ENCODE results near the gene IDH3B. TPM values are rescaled to one million over a fixed set of nuclear protein-coding genes. Genes with fewer than 3 reads are reported as not detected.
A peak's percentile ranks its signal among the peaks of the same experiment; 100 is the strongest.
"Not testable (repeated sequence)": the region's sequence is repeated elsewhere in the genome, so short reads cannot be mapped to it uniquely, and the experiment has no call there.

The IDH3B gene
- total RNA-seq, 1 donor from 2014 or later, result 81.7 TPM

DNA sequence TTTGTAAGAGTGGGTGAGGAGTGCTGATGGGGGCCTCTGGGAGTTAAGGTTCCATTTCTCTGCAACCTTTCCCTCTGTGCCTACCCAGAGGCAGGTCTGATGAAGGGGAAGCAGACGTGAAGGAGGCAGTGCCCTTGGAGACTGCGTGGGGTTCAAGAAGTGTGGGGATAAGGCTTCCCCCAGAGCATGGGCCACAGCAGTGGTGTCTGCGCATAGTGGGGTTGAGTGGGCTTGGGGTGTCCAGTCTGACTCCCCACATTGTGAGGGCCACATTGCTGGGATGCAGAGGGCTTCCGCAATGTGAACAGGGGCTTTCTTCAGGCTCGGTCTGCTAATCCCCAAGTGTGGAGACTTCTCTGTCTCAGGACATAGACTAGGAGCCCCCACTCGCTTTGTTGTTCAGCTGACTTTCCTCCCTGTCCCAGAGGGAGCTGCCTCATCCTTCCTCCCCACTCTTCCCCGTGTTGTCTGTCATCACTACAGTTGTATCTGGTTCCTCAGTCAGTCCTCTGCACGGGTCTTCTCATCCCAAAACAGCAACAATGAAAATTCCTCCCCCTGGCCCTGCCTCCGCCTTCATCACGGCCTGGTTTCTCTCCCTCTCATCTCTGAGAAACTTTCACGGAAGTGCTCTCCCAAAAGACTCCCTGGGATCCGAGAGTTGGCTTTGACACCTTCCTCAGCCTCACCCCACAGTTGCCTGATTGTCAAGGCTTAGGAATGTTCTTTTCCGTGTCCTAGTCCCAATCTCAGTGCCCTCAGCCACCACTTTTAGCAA, 31.4 kb upstream of the IDH3B start:
- no peak for DNase-seq (ENCODE audit: extremely low read depth, low read depth, low spot score)

DNA sequence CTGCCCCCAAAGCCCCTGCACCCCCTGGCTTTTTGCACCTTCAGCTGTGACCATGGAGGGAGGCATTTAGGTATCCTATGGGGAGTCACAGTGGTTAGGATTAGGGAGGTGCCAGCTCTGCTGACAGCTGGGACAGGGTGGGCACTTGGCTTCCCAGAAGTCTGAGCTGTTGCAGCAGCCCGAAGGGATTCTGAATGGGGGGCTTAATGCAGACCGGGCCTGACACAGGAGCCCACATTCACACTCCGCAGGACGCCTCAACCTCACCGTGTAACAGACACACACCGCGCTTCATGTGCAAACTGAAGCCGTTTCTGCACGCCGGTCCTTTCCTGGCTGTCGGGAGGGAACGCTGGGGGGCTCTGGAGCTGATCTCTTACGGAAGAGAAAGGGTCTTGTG, 30.5 kb upstream of the IDH3B start:
- no peak for DNase-seq (ENCODE audit: extremely low read depth, low read depth, low spot score)

DNA sequence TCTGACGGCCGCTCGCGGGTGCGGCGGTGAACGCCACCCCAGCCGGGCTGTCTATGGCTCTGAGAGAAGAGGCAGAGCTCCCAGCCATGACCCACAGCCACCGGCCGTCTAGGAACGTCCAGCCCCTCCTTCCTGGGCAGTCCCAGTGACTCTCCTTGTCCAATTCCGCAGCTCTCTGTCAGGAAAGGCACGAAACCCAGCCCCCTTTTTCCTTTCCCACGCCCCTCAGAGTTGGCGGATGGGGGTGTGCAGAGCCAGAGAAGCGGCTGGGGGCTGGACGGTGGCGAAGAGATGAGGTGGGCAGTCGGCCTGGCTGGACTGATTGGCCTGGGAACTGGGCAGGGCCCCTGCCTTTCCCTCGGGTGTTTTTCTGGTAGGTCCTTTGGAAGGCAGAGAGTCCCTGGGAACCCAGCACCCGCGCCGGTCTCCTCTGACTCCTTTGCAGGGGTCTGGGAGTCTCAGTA, 30.0 kb upstream of the IDH3B start:
- DNase-seq (ENCODE audit: extremely low read depth, low read depth, low spot score), result no peak

DNA sequence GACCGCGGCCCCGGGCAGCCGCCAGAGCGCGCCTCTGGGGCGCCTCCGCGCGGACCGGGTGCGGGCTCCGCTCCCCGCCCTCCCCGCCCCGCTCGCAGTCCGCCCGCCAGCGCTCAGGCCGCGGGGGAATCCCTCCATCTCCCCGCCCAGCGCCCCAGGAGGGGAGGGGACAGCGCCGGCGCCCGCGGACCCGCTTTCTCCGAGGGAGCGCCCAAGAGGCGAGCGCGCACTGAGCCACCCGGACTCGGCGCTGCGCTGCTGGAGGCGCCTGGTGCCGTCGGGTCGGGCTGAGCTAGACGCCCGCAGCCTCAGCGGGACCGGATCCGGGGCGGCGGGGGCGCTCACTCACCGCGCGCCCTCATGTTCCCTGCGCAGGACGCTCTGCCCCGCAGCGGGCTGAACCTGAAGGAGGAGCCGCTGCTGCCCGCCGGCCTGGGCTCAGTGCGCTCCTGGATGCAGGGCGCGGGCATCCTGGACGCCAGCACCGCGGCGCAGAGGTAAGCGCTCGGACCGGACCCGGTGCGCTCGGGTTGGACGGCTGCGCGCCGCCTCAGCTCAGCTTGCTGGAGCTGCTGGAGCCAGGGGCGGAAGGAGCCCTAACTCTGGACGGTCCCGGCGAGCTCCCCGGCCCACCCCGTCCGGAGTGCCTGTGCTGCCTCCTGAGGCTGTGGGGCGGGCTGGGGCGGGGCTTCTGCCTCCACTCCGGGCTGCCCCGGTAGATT, 29.4 kb upstream of the IDH3B start:
- DNase-seq (ENCODE audit: extremely low read depth, low read depth, low spot score), result no peak

DNA sequence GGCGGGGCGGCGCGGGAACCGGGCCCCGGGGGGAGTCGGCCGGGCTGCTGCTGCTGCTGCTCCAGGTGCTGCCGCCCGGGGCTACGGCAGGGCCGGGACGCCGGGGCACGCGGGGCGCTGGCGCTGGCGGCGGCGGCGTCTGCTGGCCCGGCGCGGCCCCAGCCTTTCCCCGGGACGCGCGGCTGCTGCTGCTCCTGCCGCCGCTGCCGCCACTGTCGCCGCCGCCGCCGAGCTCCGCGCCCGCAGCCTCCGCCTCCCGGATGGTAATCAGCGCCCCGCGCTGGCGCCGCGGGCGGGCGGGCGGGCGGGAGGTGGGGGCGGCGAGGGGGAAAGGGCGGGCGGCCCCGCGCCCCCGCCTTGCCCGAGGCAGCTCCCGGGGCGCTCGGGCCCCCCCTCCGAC, 28.9 kb upstream of the IDH3B start:
- DNase-seq (ENCODE audit: extremely low read depth, low read depth, low spot score), result no peak

DNA sequence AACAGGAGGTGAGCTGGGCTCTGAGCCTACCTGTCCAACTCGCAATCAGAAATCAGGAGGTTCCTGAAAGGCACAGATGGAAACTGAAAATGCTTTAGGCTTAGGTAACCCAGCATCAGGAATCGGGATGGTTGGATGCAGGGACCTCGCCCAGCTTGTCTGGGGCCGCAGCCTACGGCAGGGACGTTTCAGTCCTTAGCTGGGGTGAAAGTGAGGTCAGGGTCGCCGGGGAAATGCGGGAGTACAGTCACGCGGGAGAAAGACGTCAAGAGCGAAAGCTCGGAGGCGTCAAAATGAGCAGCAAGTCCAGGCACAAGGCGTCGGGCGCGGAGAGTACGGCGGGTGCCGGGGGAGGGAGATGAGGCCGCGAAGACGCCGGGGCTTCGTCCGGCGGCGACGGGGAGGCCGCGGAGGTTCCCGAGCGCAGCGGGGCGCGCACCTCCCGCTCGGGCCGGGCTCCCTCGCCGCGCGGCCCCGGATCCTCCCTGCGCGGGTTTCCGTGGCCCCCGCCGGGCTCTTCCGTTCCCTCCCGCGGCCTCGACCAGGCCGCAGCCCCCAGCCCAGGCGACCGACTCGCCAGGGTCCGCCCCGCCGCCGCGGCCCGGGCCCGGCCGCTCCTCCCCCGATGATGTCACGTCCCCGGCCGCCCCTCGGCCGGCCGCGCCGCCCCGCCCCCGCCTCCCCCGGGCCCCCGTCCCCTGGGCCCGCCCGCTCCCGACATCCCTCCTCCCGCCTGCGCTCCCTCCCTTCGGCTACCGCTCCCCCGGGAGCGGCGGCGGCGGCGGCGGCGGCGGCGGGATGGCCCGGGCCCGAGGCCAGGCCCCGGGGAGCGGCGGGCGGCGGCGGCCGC, 28.2 kb upstream of the IDH3B start, which contains the start of gene EBF4:
Gene EBF4, plus strand, starts transcription at position 745 of the 850 bp plus-strand sequence. CDS start 866 bp downstream, outside the sequence.
- DNase-seq (ENCODE audit: extremely low read depth, low read depth, low spot score), result no peak

DNA sequence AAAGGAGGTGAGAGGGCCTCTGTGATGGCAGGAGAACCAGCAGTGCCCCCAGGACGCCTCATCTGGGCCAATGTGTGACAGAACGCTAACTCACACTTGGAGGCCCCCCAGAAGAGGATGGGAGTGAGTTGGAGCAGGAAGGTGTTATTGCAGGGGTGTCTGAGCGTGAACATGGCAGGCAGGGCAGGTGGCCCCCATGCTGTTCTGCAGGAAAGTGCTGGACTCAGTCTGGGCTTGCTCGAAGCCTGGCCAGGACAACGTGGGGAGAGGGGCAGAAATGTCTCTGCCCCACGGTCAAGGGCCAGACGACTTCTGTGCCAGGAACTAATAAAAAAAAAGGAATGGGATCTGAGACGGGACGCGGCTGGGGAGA, 27.6 kb upstream of the IDH3B start:
- DNase-seq (ENCODE audit: extremely low read depth, low read depth, low spot score), result no peak

DNA sequence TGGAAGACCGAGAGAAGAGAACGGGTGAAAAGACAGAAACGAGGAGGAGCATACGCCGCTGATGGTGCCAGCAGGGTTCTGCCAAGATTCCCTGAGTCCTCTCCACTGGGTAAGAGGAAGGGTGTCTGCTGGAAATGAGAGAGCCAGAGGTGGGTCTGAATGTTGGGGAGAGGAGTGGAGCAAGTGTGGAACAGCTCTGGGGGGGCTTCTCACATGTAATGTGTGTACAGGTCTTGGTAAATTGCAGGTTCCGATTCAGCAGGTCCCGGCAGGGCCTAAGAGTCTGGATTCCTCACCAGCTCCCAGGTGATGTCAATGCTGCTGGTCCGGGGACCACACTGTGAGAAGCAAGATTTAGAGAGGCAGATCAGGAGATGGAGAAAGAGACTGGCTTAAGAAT, 27.1 kb upstream of the IDH3B start:
- no peak for DNase-seq (ENCODE audit: extremely low read depth, low read depth, low spot score)

DNA sequence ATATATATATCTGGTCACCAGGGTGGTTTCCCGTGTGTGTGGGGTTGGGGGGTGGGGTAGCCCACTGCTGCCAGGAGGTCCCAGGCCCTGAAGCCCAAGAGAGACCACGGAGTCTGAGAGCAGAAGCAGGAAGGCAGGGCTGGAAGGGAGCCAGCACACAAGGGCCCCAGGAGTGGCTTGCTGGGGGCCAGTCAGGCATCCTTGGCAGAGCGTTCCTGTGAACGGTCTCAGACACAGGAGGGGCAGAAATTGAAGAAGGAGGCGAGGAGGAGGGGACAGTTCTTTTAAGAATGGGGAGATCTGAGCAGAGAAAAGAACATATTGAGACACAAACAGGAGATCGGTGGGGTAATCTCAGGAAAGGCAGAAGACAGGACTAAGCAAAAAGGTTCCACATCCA, 26.7 kb upstream of the IDH3B start:
- DNase-seq (ENCODE audit: extremely low read depth, low read depth, low spot score), result no peak

DNA sequence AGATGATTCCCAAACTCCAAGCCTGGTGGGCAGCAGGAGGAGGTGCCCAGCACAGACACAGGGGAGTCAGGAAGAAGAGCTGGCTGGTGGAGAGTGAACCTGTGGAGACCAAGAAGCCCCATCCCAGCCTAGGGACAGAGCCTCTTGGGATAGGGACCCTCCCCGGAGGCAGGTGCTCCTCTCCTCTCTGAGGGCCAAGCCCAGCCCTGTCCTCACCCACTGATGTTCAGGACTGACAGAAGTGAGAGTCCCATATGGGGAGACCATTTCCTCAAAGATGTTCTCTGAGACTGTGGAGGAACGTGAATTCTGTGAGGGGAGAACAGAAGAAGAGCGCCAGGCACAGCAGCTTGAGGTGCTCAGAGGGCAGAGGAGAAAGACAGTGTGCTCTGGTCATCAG, 26.2 kb upstream of the IDH3B start:
- DNase-seq (ENCODE audit: extremely low read depth, low read depth, low spot score), result no peak

DNA sequence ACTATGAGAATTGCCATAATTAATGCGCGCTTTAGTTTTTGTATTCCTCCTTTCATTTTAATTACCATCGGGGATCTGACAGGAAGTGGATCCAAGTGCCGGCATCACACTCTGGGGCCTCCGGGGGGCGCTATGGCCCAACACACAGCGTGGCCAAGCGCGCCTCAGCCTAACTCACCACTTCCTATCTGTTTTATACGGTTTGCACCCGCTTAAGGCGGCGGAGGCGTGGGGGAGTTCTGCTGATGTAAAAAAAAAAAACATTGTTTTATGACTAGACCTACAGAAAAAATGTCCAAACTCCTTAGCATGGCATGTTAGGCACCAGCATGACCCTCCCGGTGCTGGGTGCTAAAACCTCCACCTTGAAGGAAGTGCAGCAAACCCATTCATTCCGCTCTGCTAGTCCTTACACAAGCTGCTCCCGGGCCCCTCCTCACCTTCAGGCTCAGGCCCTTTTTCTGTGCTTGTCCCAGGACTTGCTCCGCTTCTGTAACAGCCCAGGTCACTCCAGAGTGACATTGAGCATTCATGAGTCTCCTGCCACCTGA, 24.1 kb upstream of the IDH3B start:
- DNase-seq (ENCODE audit: extremely low read depth, low read depth, low spot score), result peak; percentile 4

DNA sequence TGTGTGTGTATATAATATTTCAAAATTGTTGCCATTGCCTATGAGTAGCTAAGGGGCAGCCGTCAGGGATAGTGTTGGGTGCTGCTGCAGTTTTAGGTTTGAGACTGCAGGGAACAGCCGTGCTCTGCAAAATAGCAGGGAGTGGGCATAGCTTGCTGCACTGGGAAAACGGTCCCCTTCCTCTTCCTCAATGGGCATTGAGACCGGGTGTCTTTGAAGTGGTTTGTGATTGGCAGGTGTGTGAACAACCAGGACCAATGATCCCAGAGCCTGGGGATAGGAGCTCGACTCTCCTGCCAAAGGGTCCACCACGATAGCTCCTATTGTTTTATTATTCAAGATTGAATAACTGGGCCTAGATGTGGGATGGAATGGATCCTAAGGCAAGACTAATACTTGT, 23.5 kb upstream of the IDH3B start:
- DNase-seq (ENCODE audit: extremely low read depth, low read depth, low spot score), result no peak

DNA sequence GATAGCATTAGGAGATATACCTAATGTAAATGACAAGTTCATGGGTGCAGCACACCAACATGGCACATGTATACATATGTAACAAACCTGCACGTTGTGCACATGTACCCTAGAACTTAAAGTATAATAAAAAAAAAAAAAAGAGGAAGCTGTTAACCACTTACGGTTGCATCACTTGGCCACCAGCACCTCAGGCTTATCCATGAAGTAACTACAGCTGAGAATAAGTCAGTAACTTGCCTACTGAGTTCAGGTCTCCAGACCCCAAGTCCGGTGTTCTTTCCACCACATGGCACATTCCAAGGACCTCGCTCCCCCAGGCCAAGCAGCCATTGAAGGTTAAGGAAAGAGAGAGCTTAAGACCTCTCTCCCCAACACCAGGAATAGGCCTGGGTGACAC, 20.8 kb upstream of the IDH3B start:
- DNase-seq (ENCODE audit: extremely low read depth, low read depth, low spot score), result not testable (repeated sequence)

DNA sequence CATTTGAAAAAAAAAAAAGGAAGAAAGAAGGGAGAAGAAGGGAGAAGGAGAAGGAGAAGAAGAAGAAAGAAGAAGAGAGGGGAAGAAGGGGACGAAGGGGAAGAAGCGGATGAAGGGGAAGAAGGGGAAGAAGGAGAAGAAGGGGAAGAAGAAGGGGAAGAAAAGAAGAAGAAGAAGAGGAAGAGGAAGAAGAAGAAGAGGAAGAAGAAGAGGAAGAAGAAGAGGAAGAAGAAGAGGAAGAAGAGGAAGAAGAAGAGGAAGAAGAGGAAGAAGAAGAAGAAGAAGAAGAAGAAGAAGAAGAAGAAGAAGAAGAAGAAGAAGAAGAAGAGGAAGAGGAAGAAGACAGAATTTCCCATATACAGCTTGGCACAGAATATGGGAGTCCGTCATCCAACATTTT, 18.0 kb upstream of the IDH3B start:
- DNase-seq (ENCODE audit: extremely low read depth, low read depth, low spot score), result not testable (repeated sequence)

DNA sequence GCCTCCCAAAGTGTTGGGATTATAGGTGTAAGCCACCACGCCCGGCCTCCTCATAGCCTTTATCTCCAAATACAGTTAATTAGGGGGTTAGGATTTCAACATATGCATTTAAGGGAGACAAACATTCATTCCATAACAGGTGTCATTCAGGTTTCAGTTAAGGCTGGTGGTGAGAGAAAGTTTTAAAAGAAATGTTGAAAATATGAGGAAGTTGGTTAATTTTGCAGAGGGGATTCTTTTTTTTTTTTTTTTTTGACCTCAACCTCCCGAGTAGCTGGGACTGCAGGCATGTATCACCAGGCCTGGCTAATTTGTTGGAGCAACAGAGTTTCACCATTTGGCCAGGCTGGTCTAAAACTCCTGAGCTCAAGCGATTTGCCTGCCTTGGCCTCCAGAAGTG, 16.0 kb upstream of the IDH3B start:
- no peak for DNase-seq (ENCODE audit: extremely low read depth, low read depth, low spot score)

DNA sequence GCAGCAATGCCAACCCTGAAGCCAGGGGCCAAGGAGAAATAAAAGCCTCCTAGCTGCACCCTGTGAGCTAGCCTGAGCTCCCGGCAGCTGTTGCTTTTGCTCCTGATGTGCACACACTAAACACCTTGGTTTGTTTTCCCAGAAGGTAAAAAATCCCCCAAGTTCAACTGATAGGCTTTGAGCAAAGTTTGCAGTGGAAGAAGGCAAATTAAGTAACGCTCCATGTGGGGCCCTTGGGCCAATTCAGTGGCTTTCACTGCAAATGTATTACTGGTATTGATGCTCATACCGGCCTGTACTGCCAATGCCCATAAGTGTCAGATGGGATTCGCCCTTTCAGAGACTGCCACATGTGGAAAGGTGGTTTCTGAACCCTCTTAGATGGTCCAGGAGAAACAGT, 9.4 kb upstream of the IDH3B start:
- no peak for DNase-seq (ENCODE audit: extremely low read depth, low read depth, low spot score)

DNA sequence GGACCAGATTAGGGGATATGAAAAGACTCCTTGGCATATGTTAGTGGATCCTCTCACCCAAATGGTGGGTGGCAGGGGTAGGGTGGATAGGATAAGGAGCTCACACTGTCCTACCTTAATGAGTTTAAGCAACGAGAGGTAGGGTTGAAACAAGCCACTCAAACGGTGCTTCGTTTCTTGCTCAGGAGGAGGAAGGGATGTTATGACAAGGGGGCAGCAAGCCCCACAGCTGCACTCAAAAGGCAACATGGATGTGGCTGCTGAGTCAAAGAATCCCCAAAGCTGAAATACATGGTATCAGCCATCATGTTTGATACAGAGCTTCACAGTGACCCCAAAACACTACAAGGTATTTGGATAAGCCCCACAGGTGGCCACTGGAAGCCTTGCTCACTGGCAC, 8.4 kb upstream of the IDH3B start:
- no peak for DNase-seq (ENCODE audit: extremely low read depth, low read depth, low spot score)

DNA sequence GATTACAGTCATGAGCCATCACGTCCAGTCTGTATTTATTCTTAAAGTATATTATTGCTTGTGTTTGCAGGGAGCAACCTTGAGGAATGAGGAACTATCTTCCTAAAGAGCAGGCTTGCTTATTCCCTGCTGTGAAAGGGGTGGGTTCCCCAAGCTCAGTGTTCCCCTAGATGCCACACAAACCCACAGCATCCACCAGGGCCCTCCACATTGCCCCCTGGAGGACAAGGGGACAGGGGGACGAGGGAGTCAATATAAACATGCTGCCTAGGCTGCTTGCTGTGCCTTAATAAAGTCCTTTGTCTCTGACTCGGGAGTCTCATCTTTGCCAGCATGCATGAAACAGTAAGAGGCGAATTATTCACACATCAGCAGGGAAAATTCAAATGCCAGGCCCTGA, 8.0 kb upstream of the IDH3B start:
- DNase-seq (ENCODE audit: extremely low read depth, low read depth, low spot score), result no peak

DNA sequence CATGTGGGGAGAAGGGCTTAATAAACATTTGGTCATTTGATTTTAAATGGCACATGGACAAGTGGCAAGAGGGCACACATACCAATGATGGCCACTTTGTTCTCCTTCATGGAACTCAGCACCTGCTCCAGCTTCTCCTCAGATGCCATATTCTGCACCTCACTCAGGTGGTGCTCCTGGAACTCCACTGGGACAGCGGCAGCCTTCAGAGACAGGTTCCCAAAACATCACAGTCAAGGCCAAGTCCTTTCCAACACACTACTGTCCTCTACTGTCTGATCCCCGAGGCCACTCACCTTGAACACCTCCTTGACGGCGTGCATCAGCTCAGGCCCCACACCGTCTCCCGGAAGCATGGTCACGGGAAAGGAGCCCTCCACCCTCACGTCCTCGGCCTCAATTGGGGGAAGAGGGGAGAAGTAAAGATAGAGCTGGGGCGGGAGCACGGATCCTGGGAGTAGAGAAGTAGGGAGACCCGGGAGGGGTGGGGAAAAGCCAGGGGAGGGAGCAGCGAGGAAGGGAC, 591 bp downstream of the IDH3B start:
- no peak for DNase-seq (ENCODE audit: extremely low read depth, low read depth, low spot score)

DNA sequence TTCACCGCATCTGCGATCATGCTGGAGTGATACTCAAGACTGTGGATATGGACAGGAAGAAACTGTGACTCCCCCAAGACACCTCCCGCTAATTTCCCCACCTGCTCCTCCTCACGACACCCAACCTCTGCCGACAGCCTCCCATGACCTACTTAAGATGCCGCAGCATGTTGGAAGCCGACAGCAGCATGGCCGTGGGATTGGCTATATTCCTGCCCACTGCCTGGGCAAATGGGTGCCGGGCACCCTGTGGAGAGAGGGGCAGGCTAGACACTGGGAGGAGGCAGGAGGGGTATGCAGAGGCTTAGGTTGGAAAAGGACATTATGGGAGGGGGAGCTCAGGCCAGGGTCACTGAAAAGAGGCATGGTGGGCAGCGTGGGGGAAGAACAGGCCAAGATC, 4.5 kb downstream of the IDH3B start:
- no peak for DNase-seq (ENCODE audit: extremely low read depth, low read depth, low spot score)

Measured in glomerular endothelial cell (primary cell).